IMR-90 (cell line): ENCODE data around the gene FGFR4.

Experiments
- BHLHE40 ChIP-seq: fragments of 150-350 bp; IDR thresholded peaks from 2 replicates; pipeline ENCODE4 v1.6.1; 2016; ENCODE audit warnings: mild to moderate bottlenecking, low read depth, low read length
- CEBPB ChIP-seq: IDR thresholded peaks from 2 replicates; pipeline ENCODE4 v1.6.1; 2012; ENCODE audit warnings: low read depth, low read length, improper control_type of control experiment
- CTCF ChIP-seq: conservative IDR thresholded peaks from 2 replicates; pipeline ENCODE4 v1.5.1; 2012; ENCODE audit warnings: mild to moderate bottlenecking, low read depth, low read length, improper control_type of control experiment
- ELK1 ChIP-seq: fragments of 150-350 bp; IDR thresholded peaks from 2 replicates; pipeline ENCODE4 v1.6.1; 2016; ENCODE audit warnings: low read depth, mild to moderate bottlenecking, low read length, moderate library complexity, borderline replicate concordance
- FOS ChIP-seq: fragments of 150-350 bp; IDR thresholded peaks from 2 replicates; pipeline ENCODE4 v1.6.1; 2016; ENCODE audit warnings: low read depth, low read length
- MAFK ChIP-seq: IDR thresholded peaks from 2 replicates; pipeline ENCODE4 v1.6.1; 2012; ENCODE audit warnings: low read depth, low read length, improper control_type of control experiment
- POLR2A ChIP-seq: IDR thresholded peaks from 2 replicates; pipeline ENCODE4 v1.6.1; 2012; ENCODE audit warnings: mild to moderate bottlenecking, low read depth, low read length
- RAD21 ChIP-seq: IDR thresholded peaks from 2 replicates; pipeline ENCODE4 v1.6.1; 2012; ENCODE audit warnings: low read length, improper control_type of control experiment
- RFX5 ChIP-seq: IDR thresholded peaks from 2 replicates; pipeline ENCODE4 v1.8.0; 2012; ENCODE audit warnings: low read depth, mild to moderate bottlenecking, low read length, moderate library complexity
- SMC3 ChIP-seq: fragments of 150-350 bp; IDR thresholded peaks from 2 replicates; pipeline ENCODE4 v1.6.1; 2016; ENCODE audit warnings: low read depth, mild to moderate bottlenecking, antibody characterized with exemption, low read length, moderate library complexity

- no peak for TF ChIP-seq CTCF
- no peak for TF ChIP-seq POLR2A
- TF ChIP-seq ELK1: no peak
- no peak for TF ChIP-seq BHLHE40
- no peak for TF ChIP-seq RFX5
- TF ChIP-seq SMC3: no peak
- TF ChIP-seq MAFK: no peak
- no peak for TF ChIP-seq CEBPB
- no peak for TF ChIP-seq RAD21
- no peak for TF ChIP-seq FOS
These were observed 19.2 kb downstream of the FGFR4 start for GRCh38 chr5:177105691-177106476.
